SK-N-SH treated with all-trans-retinoic acid at 6 μM for 48 hours (cell line): ENCODE results near the gene SLC6A16.

ENCODE experiments used
- BACH2 ChIP-seq: fragments of 250-450 bp; sonication (Bioruptor Pico); IDR thresholded peaks from 2 replicates; pipeline ENCODE4 v1.9.0; 2021; ENCODE audit warnings: mild to moderate bottlenecking, borderline replicate concordance
- ZFP30 ChIP-seq: fragments of 450-650 bp; formaldehyde crosslinking; IDR thresholded peaks from 2 replicates; pipeline ENCODE4 v1.5.0; 2022; ENCODE audit warnings: mild to moderate bottlenecking, moderate library complexity

DNA sequence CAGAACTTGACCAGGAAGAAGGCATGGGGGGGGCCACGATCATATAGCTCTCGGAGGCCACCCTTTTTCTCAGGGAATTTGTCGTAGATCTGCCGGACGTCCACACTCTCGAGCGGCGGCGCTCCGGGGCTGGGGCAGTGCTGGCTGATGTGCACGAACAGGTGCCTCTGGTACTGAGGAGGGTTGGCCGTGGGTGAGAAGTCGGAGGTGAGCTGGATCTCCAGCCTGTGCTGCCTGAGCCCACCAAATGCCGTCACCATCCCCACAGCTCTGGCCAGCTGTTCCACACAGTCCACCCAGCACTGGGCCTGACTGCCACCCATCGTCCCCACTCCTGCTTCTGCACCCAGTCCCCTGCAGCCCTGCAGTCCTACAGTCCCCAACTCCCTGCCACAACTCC lies 22.2 kb upstream of the SLC6A16 start:
- no peak for TF ChIP-seq BACH2 (CRISPR knock-in tag)
- no peak for TF ChIP-seq ZFP30 (CRISPR knock-in tag)
